ENCODE results near the gene PPM1L.

DNA sequence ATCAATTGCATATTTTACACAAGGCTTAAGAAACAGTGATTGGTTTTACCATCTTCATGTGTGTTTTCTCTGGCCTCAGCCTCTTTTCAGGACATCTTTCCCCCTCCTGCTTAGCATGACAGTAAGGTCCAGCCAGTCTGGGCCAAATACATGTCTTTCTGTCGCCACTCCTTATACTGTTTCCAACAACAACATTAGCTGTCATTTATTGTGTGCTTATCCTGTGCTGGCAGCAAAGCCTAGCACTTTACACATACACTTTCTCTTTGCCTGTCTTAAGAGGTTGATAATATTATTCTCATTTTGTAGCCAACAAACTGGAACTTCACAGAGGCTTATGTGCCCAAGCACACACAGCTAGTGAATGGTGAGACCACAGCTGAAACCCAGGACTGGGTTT, 311.3 kb downstream of the PPM1L start:
- no peak for TF ChIP-seq GATA3 (IDR thresholded peaks at IDR 0.05; ENCODE audit: low read depth, low read length)
- TF ChIP-seq GATA2 (IDR thresholded peaks at IDR 0.05; ENCODE audit: low read depth, low read length) = no peak
